ENCODE results near the gene OR51A7.
"Not testable (repeated sequence)": the region's sequence is repeated elsewhere in the genome, so short reads cannot be mapped to it uniquely, and the experiment has no call there.

OR51A7 gene

DNA sequence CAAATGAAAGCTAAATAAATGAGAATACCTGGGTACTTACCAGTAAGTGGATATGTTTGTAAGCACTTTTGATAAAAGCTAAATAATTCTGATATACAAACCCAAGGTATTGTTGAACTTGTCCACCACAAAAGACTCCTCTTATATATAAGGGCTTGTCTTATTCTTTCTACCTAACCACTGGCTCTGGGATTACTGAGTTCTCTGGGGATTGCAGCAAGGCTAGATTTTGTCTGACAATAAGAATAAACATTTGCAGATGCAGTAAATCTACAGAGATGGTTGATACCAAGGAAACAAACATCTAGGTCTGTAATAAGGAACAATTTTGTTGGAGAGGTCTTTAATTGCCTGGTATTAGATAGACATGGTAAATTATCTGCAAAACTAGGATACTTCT is 43.9 kb downstream of the OR51A7 start, which contains the start of gene OR51A4:
Gene OR51A4 (minus strand): TSS at position 101 of the 400 bp plus-strand sequence. CDS start 505 bp downstream, outside the sequence.
- TF ChIP-seq TAF1 (IDR thresholded peaks at IDR 0.05; ENCODE audit: low read depth) (no peak), YY1 (IDR thresholded peaks at IDR 0.05; ENCODE audit: low read depth) (no peak), CEBPB (IDR thresholded peaks at IDR 0.05) (no peak), TCF12 (IDR thresholded peaks at IDR 0.05; ENCODE audit: low read depth) (no peak), FOXM1 (IDR thresholded peaks at IDR 0.05; ENCODE audit: borderline replicate concordance, low read depth) (no peak), REST (IDR thresholded peaks at IDR 0.05; ENCODE audit: low read depth) (no peak), ZBTB7A (IDR thresholded peaks at IDR 0.05; ENCODE audit: low read depth) (no peak), NFIC (IDR thresholded peaks at IDR 0.05) (no peak), CREB1 (IDR thresholded peaks at IDR 0.05; ENCODE audit: low read depth) (no peak)
- TF ChIP-seq, protein P1, sequence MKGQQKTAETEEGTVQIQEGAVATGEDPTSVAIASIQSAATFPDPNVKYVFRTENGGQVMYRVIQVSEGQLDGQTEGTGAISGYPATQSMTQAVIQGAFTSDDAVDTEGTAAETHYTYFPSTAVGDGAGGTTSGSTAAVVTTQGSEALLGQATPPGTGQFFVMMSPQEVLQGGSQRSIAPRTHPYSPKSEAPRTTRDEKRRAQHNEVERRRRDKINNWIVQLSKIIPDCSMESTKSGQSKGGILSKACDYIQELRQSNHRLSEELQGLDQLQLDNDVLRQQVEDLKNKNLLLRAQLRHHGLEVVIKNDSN (IDR thresholded peaks at IDR 0.05) = no peak
- TF ChIP-seq, protein P2, sequence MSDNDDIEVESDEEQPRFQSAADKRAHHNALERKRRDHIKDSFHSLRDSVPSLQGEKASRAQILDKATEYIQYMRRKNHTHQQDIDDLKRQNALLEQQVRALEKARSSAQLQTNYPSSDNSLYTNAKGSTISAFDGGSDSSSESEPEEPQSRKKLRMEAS (IDR thresholded peaks at IDR 0.05) = no peak

DNA sequence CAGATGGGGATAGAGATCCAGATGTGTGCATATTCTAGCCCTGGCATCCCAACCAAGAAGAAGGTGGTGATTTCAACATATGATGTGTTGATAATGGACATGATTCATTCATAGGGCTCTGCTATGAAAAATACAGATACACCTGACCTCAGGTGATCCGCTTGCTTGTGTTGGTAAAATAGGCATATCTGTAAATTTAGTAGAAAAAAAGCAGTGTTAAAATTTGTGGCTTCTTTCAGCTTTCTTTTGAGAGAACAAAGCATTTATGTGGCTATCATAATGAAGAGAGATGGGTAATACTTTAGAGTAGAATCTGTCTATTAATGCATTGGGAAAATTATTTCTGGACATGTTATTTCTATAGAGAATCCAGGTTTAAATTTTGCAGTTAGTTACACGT is 52.0 kb downstream of the OR51A7 start, which contains the start of gene OR51A2:
Gene OR51A2 (minus strand): TSS at position 101 of the 400 bp plus-strand sequence. CDS start 0 bp downstream, at position 101.
- TF ChIP-seq EP300 (IDR thresholded peaks at IDR 0.05; ENCODE audit: borderline replicate concordance); TCF12 (IDR thresholded peaks at IDR 0.05; ENCODE audit: low read depth); NFIC (IDR thresholded peaks at IDR 0.05): not testable (repeated sequence)

DNA sequence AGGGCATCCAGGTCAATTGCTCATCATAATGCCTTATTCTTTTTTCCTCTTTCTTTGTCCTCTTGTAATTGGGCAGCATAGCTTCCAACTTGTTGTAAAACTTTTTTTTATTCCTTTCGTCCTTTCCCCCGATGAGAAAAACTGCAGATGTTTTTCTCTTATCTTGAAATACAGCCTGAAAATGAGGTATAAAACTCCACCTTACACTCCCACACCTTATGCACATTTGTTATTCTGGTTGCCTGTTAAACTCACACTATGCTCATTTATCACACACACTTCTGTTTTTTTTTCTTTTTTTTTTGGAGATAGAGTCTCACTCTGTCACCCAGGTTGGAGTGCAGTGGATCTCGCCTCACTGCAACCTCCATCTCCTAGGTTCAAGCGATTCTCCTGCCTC is 53.8 kb downstream of the OR51A7 start:
- TF ChIP-seq, protein P2 (IDR thresholded peaks at IDR 0.05) = no peak
- TF ChIP-seq YY1 (IDR thresholded peaks at IDR 0.05; ENCODE audit: low read depth) (no peak), TAF1 (IDR thresholded peaks at IDR 0.05; ENCODE audit: low read depth) (no peak)

Measured in Ishikawa (cell line).